Parathyroid adenoma (tissue), 2 donors: ENCODE measurements around the gene LGALS3BP.

ENCODE experiments used
- H2AFZ ChIP-seq: fragments of 300-600 bp; sonication (generic); one replicate; pipeline ENCODE4 v1.7.0; 2017; ENCODE audit warnings: antibody characterized with exemption, mild to moderate bottlenecking
- H3K27ac ChIP-seq: fragments of 300-600 bp; sonication (generic); one replicate; pipeline ENCODE4 v1.7.0; 2017
- H3K27me3 ChIP-seq: fragments of 300-600 bp; sonication (generic); one replicate; pipeline ENCODE4 v1.7.0; 2017; ENCODE audit warnings: low read length; ENCODE audit not compliant: control insufficient read depth, insufficient read depth
- H3K36me3 ChIP-seq: fragments of 300-600 bp; sonication (generic); one replicate; pipeline ENCODE4 v1.7.0; 2017; ENCODE audit warnings: low read length; ENCODE audit not compliant: control insufficient read depth, insufficient read depth
- H3K4me1 ChIP-seq: fragments of 300-600 bp; sonication (generic); one replicate; pipeline ENCODE4 v1.7.0; 2017; ENCODE audit warnings: control low read depth
- H3K4me2 ChIP-seq: fragments of 300-600 bp; sonication (generic); one replicate; pipeline ENCODE4 v1.7.0; 2017; ENCODE audit warnings: low read length
- H3K4me3 ChIP-seq: fragments of 300-600 bp; sonication (generic); one replicate; pipeline ENCODE4 v1.7.0; 2017; ENCODE audit warnings: low read depth, low read length
- H3K79me2 ChIP-seq: fragments of 300-600 bp; sonication (generic); one replicate; pipeline ENCODE4 v1.7.0; 2017; ENCODE audit warnings: control low read depth
- H3K9ac ChIP-seq: fragments of 300-600 bp; sonication (generic); one replicate; pipeline ENCODE4 v1.7.0; 2017; ENCODE audit warnings: mild to moderate bottlenecking
- H3K9me3 ChIP-seq: fragments of 300-600 bp; sonication (generic); one replicate; pipeline ENCODE4 v1.7.0; 2017; ENCODE audit warnings: low read length; ENCODE audit not compliant: control insufficient read depth
- TF ChIP-seq, protein P1 (sequence below): fragments of 300-600 bp; sonication (generic); IDR thresholded peaks from one replicate; pipeline ENCODE4 v1.7.0; 2017; ENCODE audit warnings: antibody characterized with exemption, mild to moderate bottlenecking
- donor health status: primary hyperparathyroidism.

The LGALS3BP gene

DNA sequence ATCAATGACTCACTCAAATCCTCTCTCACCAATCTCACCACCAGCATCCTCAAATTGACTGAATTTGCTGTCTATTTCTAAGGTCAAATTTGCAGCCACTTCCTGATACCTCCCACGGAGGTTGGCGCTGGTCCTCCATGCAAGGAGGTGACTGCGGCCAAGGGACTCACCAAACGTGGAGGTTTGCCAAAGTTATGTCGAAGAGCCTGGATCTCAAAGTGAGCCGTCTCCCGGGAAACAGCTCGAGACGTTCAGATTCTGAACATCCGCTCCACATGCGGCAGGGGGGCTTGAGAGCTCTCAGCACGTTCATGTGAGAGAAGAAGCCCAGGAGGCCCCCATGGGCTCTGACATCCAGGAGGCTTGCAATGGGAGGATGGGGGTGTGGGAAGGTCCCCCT lies 22.6 kb downstream of the LGALS3BP start:
- H3K27me3 ChIP-seq = no peaks in the 10 kb centered on the region
- no peak overlapping the region for H3K9ac ChIP-seq

GRCh38 chr17:78956254-78956653 lies 23.5 kb downstream of the LGALS3BP start:
- H3K79me2 ChIP-seq = no peaks in the 10 kb centered on the region
- no peak overlapping the region for H3K4me2 ChIP-seq
- no peak overlapping the region for H3K27ac ChIP-seq
- H3K9me3 ChIP-seq = no peaks in the 10 kb centered on the region
- no peaks in the 10 kb centered on the region for H3K36me3 ChIP-seq
- no peak overlapping the region for H3K9ac ChIP-seq
- H3K4me3 ChIP-seq = no peak overlapping the region
- TF ChIP-seq, protein P1, sequence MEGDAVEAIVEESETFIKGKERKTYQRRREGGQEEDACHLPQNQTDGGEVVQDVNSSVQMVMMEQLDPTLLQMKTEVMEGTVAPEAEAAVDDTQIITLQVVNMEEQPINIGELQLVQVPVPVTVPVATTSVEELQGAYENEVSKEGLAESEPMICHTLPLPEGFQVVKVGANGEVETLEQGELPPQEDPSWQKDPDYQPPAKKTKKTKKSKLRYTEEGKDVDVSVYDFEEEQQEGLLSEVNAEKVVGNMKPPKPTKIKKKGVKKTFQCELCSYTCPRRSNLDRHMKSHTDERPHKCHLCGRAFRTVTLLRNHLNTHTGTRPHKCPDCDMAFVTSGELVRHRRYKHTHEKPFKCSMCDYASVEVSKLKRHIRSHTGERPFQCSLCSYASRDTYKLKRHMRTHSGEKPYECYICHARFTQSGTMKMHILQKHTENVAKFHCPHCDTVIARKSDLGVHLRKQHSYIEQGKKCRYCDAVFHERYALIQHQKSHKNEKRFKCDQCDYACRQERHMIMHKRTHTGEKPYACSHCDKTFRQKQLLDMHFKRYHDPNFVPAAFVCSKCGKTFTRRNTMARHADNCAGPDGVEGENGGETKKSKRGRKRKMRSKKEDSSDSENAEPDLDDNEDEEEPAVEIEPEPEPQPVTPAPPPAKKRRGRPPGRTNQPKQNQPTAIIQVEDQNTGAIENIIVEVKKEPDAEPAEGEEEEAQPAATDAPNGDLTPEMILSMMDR = no peak
- H3K4me1 ChIP-seq = no peaks in the 10 kb centered on the region
- no peak overlapping the region for H2AFZ ChIP-seq
- H3K27me3 ChIP-seq = no peaks in the 10 kb centered on the region

More for the DNA sequence above, 22.6 kb downstream of the LGALS3BP start:
- no peaks in the 10 kb centered on the region for H3K79me2 ChIP-seq
- H3K9me3 ChIP-seq = no peaks in the 10 kb centered on the region
- TF ChIP-seq, protein P1 = no peak
- H3K4me1 ChIP-seq = no peaks in the 10 kb centered on the region
- no peak overlapping the region for H3K4me2 ChIP-seq
- H3K4me3 ChIP-seq = no peak overlapping the region
- no peak overlapping the region for H2AFZ ChIP-seq
- no peaks in the 10 kb centered on the region for H3K36me3 ChIP-seq
- no peak overlapping the region for H3K27ac ChIP-seq

DNA sequence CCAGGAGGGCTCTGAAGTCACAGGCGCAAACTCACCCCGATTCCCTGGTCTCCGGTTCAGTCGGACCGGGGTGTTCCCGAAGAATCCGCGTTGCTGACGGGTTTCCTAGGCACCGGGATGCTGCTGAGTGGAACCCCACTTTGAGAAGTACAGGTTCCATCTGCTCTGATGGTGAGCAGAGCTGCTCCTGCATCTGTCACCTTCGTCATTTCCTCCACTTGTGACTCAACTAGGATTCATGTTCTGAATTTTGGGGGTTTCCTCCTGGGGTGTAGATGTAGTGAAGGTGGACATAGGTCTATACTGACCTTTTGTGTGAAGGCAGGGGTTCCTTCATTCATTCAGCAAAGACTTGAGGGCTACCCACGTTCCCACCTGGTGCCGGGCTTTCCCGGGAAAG lies 25.0 kb downstream of the LGALS3BP start:
- H3K4me1 ChIP-seq = no peaks in the 10 kb centered on the region
- no peak overlapping the region for H3K27ac ChIP-seq
- H3K36me3 ChIP-seq = no peaks in the 10 kb centered on the region
- H3K4me2 ChIP-seq = no peak overlapping the region
- TF ChIP-seq, protein P1 = no peak
- H3K27me3 ChIP-seq = no peaks in the 10 kb centered on the region
- no peak overlapping the region for H2AFZ ChIP-seq
- no peak overlapping the region for H3K4me3 ChIP-seq
- H3K9ac ChIP-seq = no peak overlapping the region
- H3K9me3 ChIP-seq = no peaks in the 10 kb centered on the region
- no peaks in the 10 kb centered on the region for H3K79me2 ChIP-seq

GRCh38 chr17:78953356-78954350 lies 26.1 kb downstream of the LGALS3BP start:
- Histone ChIP-seq H3K4me2 (no peak overlapping the region), H3K9me3 (no peaks in the 10 kb centered on the region), H3K27ac (no peak overlapping the region), H3K27me3 (no peaks in the 10 kb centered on the region), H3K4me1 (no peaks in the 10 kb centered on the region), H3K36me3 (no peaks in the 10 kb centered on the region), H2AFZ (no peak overlapping the region), H3K9ac (no peak overlapping the region), H3K79me2 (no peaks in the 10 kb centered on the region), H3K4me3 (no peak overlapping the region)
- TF ChIP-seq, protein P1 = no peak
